Left ventricle myocardium inferior (tissue), 1 donor: ENCODE results near the gene KNSTRN. TPM values are rescaled to one million over a fixed set of nuclear protein-coding genes. Genes with fewer than 3 reads are reported as not detected.

Experiments
- DNase-seq: peaks from one replicate; pipeline ENCODE4 v3.0.0-alpha.2; 2020
- H3K27ac ChIP-seq: fragments of 200-600 bp; replicated peaks from 2 replicates; pipeline ENCODE4 v1.8.0; 2021
- H3K27me3 ChIP-seq: fragments of 200-600 bp; 2 replicates; pipeline ENCODE4 v1.8.0; 2021; ENCODE audit warnings: low read depth
- H3K36me3 ChIP-seq: fragments of 200-600 bp; 2 replicates; pipeline ENCODE4 v1.8.0; 2021
- H3K4me1 ChIP-seq: fragments of 200-600 bp; 2 replicates; pipeline ENCODE4 v1.8.0; 2021
- H3K4me3 ChIP-seq: fragments of 200-600 bp; 2 replicates; pipeline ENCODE4 v1.8.0; 2021; ENCODE audit warnings: mild to moderate bottlenecking, moderate library complexity
- H3K9me3 ChIP-seq: fragments of 200-600 bp; replicated peaks from 2 replicates; pipeline ENCODE4 v1.8.0; 2021
- CTCF ChIP-seq: fragments of 200-600 bp; IDR thresholded peaks from 2 replicates; pipeline ENCODE4 v1.8.0; 2021; ENCODE audit warnings: antibody characterized with exemption, mild to moderate bottlenecking, borderline replicate concordance
- intact Hi-C: fragments of 100-400 bp; cut with micrococcal nuclease; formaldehyde crosslinking; loops from one replicate; pipeline ENCODE4 v1.11.0; 2022
- total RNA-seq: library from RNA; stranded (reverse); fragmentation: NEBNext Ultra II Directional; extraction: Animal tissue kit (Norgen Biotek cat#: 25700); gene quantifications from one replicate; pipeline ENCODE4 v1.2.1, GENCODE V29; 2021
- donor health status: DM: no; HTN: yes; CAD: no; lungs with severe emphysema.

The KNSTRN gene
- total RNA-seq, 1 donor from 2014 or later = 9.0 TPM

GRCh38 chr15:40339621-40339945, 42.9 kb upstream of the KNSTRN start:
- intact Hi-C loops = no loop called here
- Histone ChIP-seq H3K27ac (peak overlapping the region; percentile 99), H3K4me3 (peak overlapping the region; percentile 72), H3K9me3 (no peaks in the 10 kb centered on the region), H3K36me3 (peaks cover 22% of the 10 kb centered on the region), H3K27me3 (no peaks in the 10 kb centered on the region), H3K4me1 (peaks cover 100% of the 10 kb centered on the region)
- no peak for DNase-seq
- peak; percentile 41 for TF ChIP-seq CTCF

GRCh38 chr15:40340038-40340739, 42.3 kb upstream of the KNSTRN start:
- H3K36me3 ChIP-seq = peaks cover 18% of the 10 kb centered on the region
- TF ChIP-seq CTCF = no peak
- no peaks in the 10 kb centered on the region for H3K27me3 ChIP-seq
- H3K4me3 ChIP-seq = peak overlapping the region; percentile 72
- H3K9me3 ChIP-seq = no peaks in the 10 kb centered on the region
- peaks cover 100% of the 10 kb centered on the region for H3K4me1 ChIP-seq
- peak; percentile 90 for DNase-seq
- intact Hi-C loops = loop anchor here (10.0 kb wide), 1 partner anchor 85 kb away; no protein-coding TSS in a partner anchor
- peak overlapping the region; percentile 99 for H3K27ac ChIP-seq

- Histone ChIP-seq H3K4me1 (peaks cover 93% of the 10 kb centered on the region), H3K9me3 (no peaks in the 10 kb centered on the region), H3K27ac (peak within 1 kb of the TSS; percentile 99), H3K4me3 (peak within 1 kb of the TSS; percentile 72), H3K36me3 (peaks cover 11% of the 10 kb centered on the region), H3K27me3 (no peaks in the 10 kb centered on the region)
- TF ChIP-seq CTCF = no peak
- peak; percentile 91 for DNase-seq
- intact Hi-C loops = loop anchor here (10.0 kb wide), 1 partner anchor 84 kb away; no protein-coding TSS in a partner anchor
Measured at GRCh38 chr15:40340740-40341400, 41.7 kb upstream of the KNSTRN start, which contains the start of gene CCDC9B. TSS of gene CCDC9B (minus strand) at chr15:40340939. CDS start at chr15:40340819, 120 bp downstream.

- no peaks in the 10 kb centered on the region for H3K27me3 ChIP-seq
- no peak for DNase-seq
- H3K9me3 ChIP-seq = no peaks in the 10 kb centered on the region
- H3K4me3 ChIP-seq = no peak overlapping the region
- H3K27ac ChIP-seq = peak overlapping the region; percentile 99
- no peak for TF ChIP-seq CTCF
- intact Hi-C loops = loop anchor here (10.0 kb wide), 1 partner anchor 82 kb away; no protein-coding TSS in a partner anchor
- H3K36me3 ChIP-seq = no peaks in the 10 kb centered on the region
- H3K4me1 ChIP-seq = peaks cover 75% of the 10 kb centered on the region
Measured at GRCh38 chr15:40342416-40343320, 39.9 kb upstream of the KNSTRN start.

GRCh38 chr15:40343512-40343911, 39.0 kb upstream of the KNSTRN start:
- Histone ChIP-seq H3K27me3 (no peaks in the 10 kb centered on the region), H3K4me1 (peaks cover 72% of the 10 kb centered on the region), H3K4me3 (no peak overlapping the region), H3K9me3 (no peaks in the 10 kb centered on the region), H3K27ac (peak overlapping the region; percentile 99), H3K36me3 (no peaks in the 10 kb centered on the region)
- no peak for DNase-seq
- intact Hi-C loops = loop anchor here (10.0 kb wide), 1 partner anchor 81 kb away; no protein-coding TSS in a partner anchor
- no peak for TF ChIP-seq CTCF
